SK-N-SH (cell line): Measurements from ENCODE around the gene CAMK2D.

Source experiments
- CHD2 ChIP-seq: fragments of 150-350 bp; IDR thresholded peaks from 2 replicates; pipeline ENCODE4 v1.6.1; 2018; ENCODE audit warnings: low read length; ENCODE audit not compliant: partially characterized antibody
- CTCF ChIP-seq: fragments of 200-600 bp; sonication (generic); IDR thresholded peaks from 2 replicates; pipeline ENCODE4 v1.6.1; 2017; ENCODE audit warnings: antibody characterized with exemption, mild to moderate bottlenecking, moderate library complexity
- EP300 ChIP-seq, 2 experiments: IDR thresholded peaks; 2 replicates each; pipeline versions ENCODE4 v1.4.0 to v1.6.1; 2012; ENCODE audit warnings: borderline replicate concordance in 1 of 2, low read depth in 1 of 2, low read length in 1 of 2
- GABPA ChIP-seq: IDR thresholded peaks from 2 replicates; pipeline ENCODE4 v1.4.0; 2012; ENCODE audit warnings: low read depth, mild to moderate bottlenecking
- MAX ChIP-seq: IDR thresholded peaks from 2 replicates; pipeline ENCODE4 v1.4.0; 2012; ENCODE audit warnings: low read depth
- NFIC ChIP-seq: IDR thresholded peaks from 2 replicates; pipeline ENCODE4 v1.4.0; 2012; ENCODE audit warnings: borderline replicate concordance
- POLR2AphosphoS5 ChIP-seq: IDR thresholded peaks from 2 replicates; pipeline ENCODE4 v1.6.1; 2012; ENCODE audit warnings: low read depth, low read length
- RCOR1 ChIP-seq: fragments of 150-350 bp; IDR thresholded peaks from 2 replicates; pipeline ENCODE4 v1.6.1; 2017; ENCODE audit warnings: antibody characterized with exemption, low read length
- REST ChIP-seq: IDR thresholded peaks from 2 replicates; pipeline ENCODE4 v1.6.1; 2012; ENCODE audit warnings: mild to moderate bottlenecking, low read depth, low read length, moderate library complexity
- SMC3 ChIP-seq: IDR thresholded peaks from 2 replicates; pipeline ENCODE4 v1.6.1; 2012; ENCODE audit warnings: low read depth, low read length, improper control_type of control experiment
- TCF12 ChIP-seq: IDR thresholded peaks from 2 replicates; pipeline ENCODE4 v1.4.0; 2012
- USF2 ChIP-seq: fragments of 150-350 bp; IDR thresholded peaks from 2 replicates; pipeline ENCODE4 v1.6.1; 2017; ENCODE audit warnings: antibody characterized with exemption, low read length, low read depth, borderline replicate concordance
- ZBTB33 ChIP-seq: IDR thresholded peaks from 2 replicates; pipeline ENCODE4 v1.4.0; 2012; ENCODE audit warnings: low read depth, borderline replicate concordance

- TF ChIP-seq POLR2AphosphoS5, result no peak
- no peak for TF ChIP-seq NFIC
- no peak for TF ChIP-seq USF2
- no peak for TF ChIP-seq CTCF
- TF ChIP-seq CHD2, result no peak
- TF ChIP-seq MAX, result no peak
- TF ChIP-seq RCOR1, result no peak
- no peak for TF ChIP-seq REST
- no peak for TF ChIP-seq GABPA
- TF ChIP-seq TCF12, result no peak
- TF ChIP-seq SMC3, result no peak
- TF ChIP-seq EP300 (IDR thresholded peaks at IDR 0.05; ENCODE audit: borderline replicate concordance in 1 of 2, low read depth in 1 of 2, low read length in 1 of 2), result no peak
- TF ChIP-seq ZBTB33, result no peak
Observed at GRCh38 chr4:113437129-113437528, 324.4 kb downstream of the CAMK2D start.
